Mucosa of descending colon (tissue), 3 donors: ENCODE results near the gene BANF2. TPM values are rescaled to one million over a fixed set of nuclear protein-coding genes. Genes with fewer than 3 reads are reported as not detected.

ENCODE experiments used
- ATAC-seq: fragments of 200-7000 bp; cut with Tn5 transposase; one replicate; pipeline ENCODE4 v1.9.1; 2020; ENCODE audit warnings: mild to moderate bottlenecking, moderate library complexity
- DNase-seq, 3 donors: peaks; one replicate each; pipeline ENCODE4 v3.0.0-alpha.2; 2020
- H3K36me3 ChIP-seq: fragments of 200-600 bp; one replicate; pipeline ENCODE4 v1.8.0; 2021; ENCODE audit warnings: low read depth, mild to moderate bottlenecking
- H3K4me1 ChIP-seq: fragments of 200-600 bp; one replicate; pipeline ENCODE4 v1.8.0; 2021; ENCODE audit warnings: low read depth, mild to moderate bottlenecking
- H3K4me3 ChIP-seq: fragments of 200-600 bp; one replicate; pipeline ENCODE4 v1.8.0; 2021; ENCODE audit warnings: mild to moderate bottlenecking
- H3K9me3 ChIP-seq: fragments of 200-600 bp; one replicate; pipeline ENCODE4 v1.8.0; 2021; ENCODE audit warnings: mild to moderate bottlenecking
- intact Hi-C, 2 donors: fragments of 100-400 bp; cut with DNase I in 1 of 2; cut with micrococcal nuclease in 1 of 2; formaldehyde crosslinking; loops; one replicate each; pipeline versions ENCODE4 v1.11.0 to v1.11.1; 2022; cut with DNase I, micrococcal nuclease
- total RNA-seq, 3 donors: library from RNA; stranded (reverse); fragmentation: NEBNext Ultra II Directional in 2 of 3; extraction: Animal tissue kit (Norgen Biotek cat#: 25700) in 2 of 3; gene quantifications; one replicate each; pipeline versions ENCODE4 v1.2.1 to v1.2.4, GENCODE V29; 2021 to 2023
- TF ChIP-seq, protein P1 (sequence below): fragments of 200-600 bp; IDR thresholded peaks from one replicate; pipeline ENCODE4 v1.8.0; 2022; ENCODE audit warnings: antibody characterized with exemption, mild to moderate bottlenecking
- donor health status: DM: no; HTN: no; CAD: no; lungs with moderate emphysema.
- donor health status: DM: no; HTN: no; CAD: no.
- donor health status: DM: no; HTN: yes; CAD: no.

BANF2 gene
- total RNA-seq, 3 donors from 2014 or later: not detected

DNA sequence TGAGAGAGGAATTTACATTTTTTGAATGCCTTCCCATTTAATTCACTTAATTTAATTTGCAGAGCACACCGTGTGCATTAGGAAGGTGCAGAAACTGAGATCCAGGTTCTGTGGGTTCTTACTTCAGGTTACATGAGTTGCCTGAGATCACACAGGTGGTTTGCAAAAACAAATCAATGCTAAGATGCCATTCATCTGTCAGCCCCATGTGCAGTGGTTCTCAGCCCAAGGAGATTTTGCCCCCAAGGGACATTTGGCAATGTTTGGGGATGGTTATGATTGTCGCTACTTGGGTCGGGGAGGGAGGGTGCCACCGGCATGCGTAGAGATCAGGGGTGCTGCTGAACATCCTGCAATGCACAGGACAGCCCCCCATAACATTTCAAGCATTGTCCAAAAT, 34.6 kb downstream of the BANF2 start:
- Histone ChIP-seq H3K9me3 (peaks cover 4% of the 10 kb centered on the region), H3K4me1 (peaks cover 5% of the 10 kb centered on the region), H3K4me3 (no peak overlapping the region), H3K36me3 (no peaks in the 10 kb centered on the region)
- TF ChIP-seq, protein P1, sequence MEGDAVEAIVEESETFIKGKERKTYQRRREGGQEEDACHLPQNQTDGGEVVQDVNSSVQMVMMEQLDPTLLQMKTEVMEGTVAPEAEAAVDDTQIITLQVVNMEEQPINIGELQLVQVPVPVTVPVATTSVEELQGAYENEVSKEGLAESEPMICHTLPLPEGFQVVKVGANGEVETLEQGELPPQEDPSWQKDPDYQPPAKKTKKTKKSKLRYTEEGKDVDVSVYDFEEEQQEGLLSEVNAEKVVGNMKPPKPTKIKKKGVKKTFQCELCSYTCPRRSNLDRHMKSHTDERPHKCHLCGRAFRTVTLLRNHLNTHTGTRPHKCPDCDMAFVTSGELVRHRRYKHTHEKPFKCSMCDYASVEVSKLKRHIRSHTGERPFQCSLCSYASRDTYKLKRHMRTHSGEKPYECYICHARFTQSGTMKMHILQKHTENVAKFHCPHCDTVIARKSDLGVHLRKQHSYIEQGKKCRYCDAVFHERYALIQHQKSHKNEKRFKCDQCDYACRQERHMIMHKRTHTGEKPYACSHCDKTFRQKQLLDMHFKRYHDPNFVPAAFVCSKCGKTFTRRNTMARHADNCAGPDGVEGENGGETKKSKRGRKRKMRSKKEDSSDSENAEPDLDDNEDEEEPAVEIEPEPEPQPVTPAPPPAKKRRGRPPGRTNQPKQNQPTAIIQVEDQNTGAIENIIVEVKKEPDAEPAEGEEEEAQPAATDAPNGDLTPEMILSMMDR: no peak
- ATAC-seq (no peak), DNase-seq (no peak)
- intact Hi-C loops: no loop called here

GRCh38 chr20:17735206-17735804, 35.5 kb downstream of the BANF2 start:
- H3K4me1 ChIP-seq: peaks cover 5% of the 10 kb centered on the region
- no peaks in the 10 kb centered on the region for H3K36me3 ChIP-seq
- no peak for DNase-seq
- peaks cover 4% of the 10 kb centered on the region for H3K9me3 ChIP-seq
- H3K4me3 ChIP-seq: no peak overlapping the region
- ATAC-seq: no peak
- TF ChIP-seq, protein P1: no peak
- intact Hi-C loops: no loop called here

- ATAC-seq: no peak
- Histone ChIP-seq H3K9me3 (peaks cover 4% of the 10 kb centered on the region), H3K36me3 (no peaks in the 10 kb centered on the region), H3K4me1 (peaks cover 5% of the 10 kb centered on the region), H3K4me3 (no peak overlapping the region)
- intact Hi-C loops: no loop called here
- DNase-seq: no peak
- TF ChIP-seq, protein P1: no peak
Observed at GRCh38 chr20:17735959-17736621, 36.3 kb downstream of the BANF2 start.

DNA sequence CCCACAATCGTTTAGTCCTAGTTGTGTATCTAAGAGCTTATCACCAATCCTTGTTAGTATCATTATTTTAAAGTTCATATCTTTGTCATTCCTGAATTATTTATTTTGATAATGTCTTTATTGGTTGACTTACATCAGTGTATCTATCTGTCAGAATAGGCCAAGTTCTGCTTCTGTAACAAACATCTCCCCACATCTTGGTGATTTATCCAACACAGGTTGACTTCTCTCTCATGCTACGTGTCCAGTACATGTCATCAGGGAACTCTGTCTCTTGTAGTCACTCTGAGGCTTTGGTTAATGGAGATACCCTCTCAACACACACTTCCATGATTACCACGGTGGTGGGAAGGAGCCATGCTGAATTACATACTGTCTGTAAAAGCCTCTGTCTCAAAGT, 38.4 kb downstream of the BANF2 start:
- TF ChIP-seq, protein P1: no peak
- DNase-seq (no peak), ATAC-seq (no peak)
- Histone ChIP-seq H3K9me3 (peaks cover 4% of the 10 kb centered on the region), H3K36me3 (no peaks in the 10 kb centered on the region), H3K4me3 (no peak overlapping the region), H3K4me1 (peaks cover 5% of the 10 kb centered on the region)
- intact Hi-C loops: no loop called here

DNA sequence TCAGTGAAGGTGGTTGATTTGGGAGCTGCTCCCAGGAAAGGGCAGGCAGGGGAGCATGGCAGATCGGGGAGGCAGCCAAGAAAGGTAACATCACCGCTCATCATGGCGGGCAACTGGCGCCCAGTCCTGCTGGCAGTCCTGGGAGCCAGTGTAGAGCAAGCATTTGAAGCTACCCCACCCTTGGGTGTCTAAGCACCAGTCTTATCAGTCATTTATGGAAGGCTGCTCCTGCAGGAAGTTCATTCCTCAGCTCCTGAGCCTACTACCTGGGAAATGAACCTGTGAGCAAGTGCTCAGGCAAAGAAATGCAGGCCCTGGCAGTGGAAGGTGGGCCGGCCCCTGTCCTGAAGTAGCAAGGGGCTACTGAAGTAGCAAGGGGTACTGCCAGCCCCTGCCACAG, 41.5 kb downstream of the BANF2 start:
- DNase-seq: peak in 1 of 3 donors; percentile 26
- H3K4me1 ChIP-seq: no peaks in the 10 kb centered on the region
- intact Hi-C loops: no loop called here
- TF ChIP-seq, protein P1: no peak
- H3K36me3 ChIP-seq: no peaks in the 10 kb centered on the region
- H3K9me3 ChIP-seq: peaks cover 4% of the 10 kb centered on the region
- ATAC-seq: peak; percentile 93
- H3K4me3 ChIP-seq: no peak overlapping the region
